GM12878 (cell line): Measurements from ENCODE around the gene PLEKHG4B. TPM values are rescaled to one million over a fixed set of nuclear protein-coding genes. Genes with fewer than 3 reads are reported as not detected.

ENCODE experiments used
- ATAC-seq: fragments of 200-7000 bp; cut with Tn5 transposase; 3 replicates; pipeline ENCODE4 v1.9.1; 2020; ENCODE audit warnings: mild to moderate bottlenecking, moderate library complexity
- BruUV-seq: library from RNA; stranded (reverse); fragments of 400-500 nt; replicated peaks from 2 replicates; lab custom pipeline; 2021; lab: Mats Ljungman, UMichigan
- CTCF ChIA-PET: fragments of 300-600 bp; sonication (Branson Sonifier 250); formaldehyde crosslinking; extraction: SDS; loops from one replicate; lab custom pipeline; 2021; ENCODE audit warnings: inconsistent platforms; lab: Yijun Ruan, JAX
- POLR2A ChIA-PET: fragments of 350-600 bp; formaldehyde crosslinking; extraction: SDS; loops from one replicate; lab custom pipeline; 2021; ENCODE audit warnings: inconsistent platforms; lab: Charles Lee
- RAD21 ChIA-PET: fragments of 300-600 bp; sonication (Branson Sonifier 250); formaldehyde crosslinking; loops from one replicate; lab custom pipeline; 2023; ENCODE audit warnings: antibody characterized with exemption; ENCODE audit not compliant: unreplicated experiment; lab: Charles Lee
- SMC1A ChIA-PET: fragments of 300-600 bp; sonication (Branson Sonifier 250); formaldehyde crosslinking; loops from one replicate; lab custom pipeline; 2023; ENCODE audit not compliant: unreplicated experiment, uncharacterized antibody; lab: Charles Lee
- DNase-seq: peaks from one replicate; pipeline ENCODE4 v3.0.0-alpha.2; 2011; ENCODE audit warnings: low read depth, low spot score
- FAIRE-seq: peaks from 3 replicates; lab custom pipeline; 2011; peaks lifted over from hg19 to GRCh38; lab: Jason Lieb, UNC
- H2AFZ ChIP-seq: 2 replicates; pipeline ENCODE4 v1.6.0; 2011; ENCODE audit warnings: low read depth, low read length, control low read depth; ENCODE audit not compliant: control insufficient read depth
- H3K27ac ChIP-seq: 2 replicates; pipeline ENCODE4 v1.5.1; 2011; ENCODE audit warnings: control low read depth; ENCODE audit not compliant: control insufficient read depth, insufficient read depth
- H3K27me3 ChIP-seq, 2 experiments: replicated peaks in 1 of 2; 2 replicates each; pipeline versions ENCODE4 v1.6.0 to v1.6.1; 2011; ENCODE audit warnings: low read length in 1 of 2; ENCODE audit not compliant: control insufficient read depth in 2 of 2, insufficient read depth in 2 of 2
- H3K36me3 ChIP-seq, 2 experiments: 2 replicates each; pipeline ENCODE4 v1.5.1; 2011; ENCODE audit warnings: low read length in 1 of 2; ENCODE audit not compliant: control insufficient read depth in 2 of 2, insufficient read depth in 2 of 2
- H3K4me1 ChIP-seq: 2 replicates; pipeline ENCODE4 v1.6.1; 2011; ENCODE audit warnings: mild to moderate bottlenecking, low read length, moderate library complexity, mixed read lengths; ENCODE audit not compliant: control insufficient read depth, insufficient read depth
- H3K4me2 ChIP-seq: 2 replicates; pipeline ENCODE4 v1.6.0; 2011; ENCODE audit warnings: control low read depth; ENCODE audit not compliant: control insufficient read depth, insufficient read depth
- H3K4me3 ChIP-seq: fragments of 200-600 bp; sonication (generic); 2 replicates; pipeline ENCODE4 v1.5.1; 2016
- H3K79me2 ChIP-seq: 2 replicates; pipeline ENCODE4 v1.6.0; 2011; ENCODE audit warnings: low read length; ENCODE audit not compliant: control insufficient read depth, insufficient read depth
- H3K9ac ChIP-seq: 2 replicates; pipeline ENCODE4 v1.8.0; 2011; ENCODE audit warnings: low read length, control low read depth, mixed read lengths; ENCODE audit not compliant: control insufficient read depth, insufficient read depth
- H3K9me3 ChIP-seq: replicated peaks from 3 replicates; pipeline ENCODE4 v1.5.1; 2011; ENCODE audit warnings: mild to moderate bottlenecking, low read length; ENCODE audit not compliant: control insufficient read depth, insufficient read depth
- H4K20me1 ChIP-seq: 2 replicates; pipeline ENCODE4 v1.6.0; 2011; ENCODE audit not compliant: control insufficient read depth, insufficient read depth
- BRCA1 ChIP-seq: IDR thresholded peaks from 2 replicates; pipeline ENCODE4 v1.6.1; 2011; ENCODE audit warnings: low read depth, low read length, improper control_type of control experiment
- CTCF ChIP-seq, 3 experiments: IDR thresholded peaks in 2 of 3; conservative IDR thresholded peaks in 1 of 3; 2 replicates each; pipeline ENCODE4 v1.5.1; 2011; ENCODE audit warnings: low read depth in 3 of 3, low read length in 3 of 3, mild to moderate bottlenecking in 3 of 3, control low read depth in 2 of 3, moderate library complexity in 2 of 3, inconsistent platforms in 1 of 3, mixed read lengths in 1 of 3; ENCODE audit not compliant: control insufficient read depth in 2 of 3, insufficient read depth in 1 of 3; ENCODE audit errors: extremely low read depth in 1 of 3
- FOXM1 ChIP-seq: IDR thresholded peaks from 2 replicates; pipeline ENCODE4 v1.6.1; 2012; ENCODE audit warnings: low read depth, mild to moderate bottlenecking, inconsistent platforms, low read length, moderate library complexity
- HCFC1 ChIP-seq: fragments of 150-350 bp; IDR thresholded peaks from 2 replicates; pipeline ENCODE4 v1.6.1; 2014; ENCODE audit warnings: low read length
- HDAC6 ChIP-seq: fragments of 200-600 bp; sonication (generic); IDR thresholded peaks from one replicate; pipeline ENCODE4 v1.8.0; 2017; ENCODE audit warnings: antibody characterized with exemption; ENCODE audit not compliant: unreplicated experiment
- HDGF ChIP-seq: fragments of 450-650 bp; IDR thresholded peaks from 2 replicates; pipeline ENCODE4 v1.6.1; 2016; ENCODE audit warnings: antibody characterized with exemption
- IKZF1 ChIP-seq: fragments of 450-650 bp; conservative IDR thresholded peaks from 2 replicates; pipeline ENCODE4 v1.6.1; 2017; ENCODE audit warnings: antibody characterized with exemption, mild to moderate bottlenecking
- MXI1 ChIP-seq: fragments of 150-350 bp; IDR thresholded peaks from 2 replicates; pipeline ENCODE4 v1.6.1; 2011; ENCODE audit warnings: low read depth, mild to moderate bottlenecking, inconsistent platforms, low read length, improper control_type of control experiment
- POLR2A ChIP-seq: IDR thresholded peaks from 2 replicates; pipeline ENCODE4 v1.6.1; 2011; ENCODE audit warnings: low read depth, mild to moderate bottlenecking, low read length
- POLR2AphosphoS5 ChIP-seq: IDR thresholded peaks from 2 replicates; pipeline ENCODE4 v1.6.1; 2011; ENCODE audit warnings: mild to moderate bottlenecking, low read length, inconsistent platforms
- POU2F2 ChIP-seq: IDR thresholded peaks from 3 replicates; pipeline ENCODE4 v1.6.1; 2011; ENCODE audit warnings: low read depth, mild to moderate bottlenecking, low read length, borderline replicate concordance
- RB1 ChIP-seq: fragments of 450-650 bp; formaldehyde crosslinking; IDR thresholded peaks from 2 replicates; pipeline ENCODE4 v1.6.1; 2017; ENCODE audit warnings: mild to moderate bottlenecking, borderline replicate concordance
- SPI1 ChIP-seq: IDR thresholded peaks from 2 replicates; pipeline ENCODE4 v1.6.1; 2011; ENCODE audit warnings: low read depth, mild to moderate bottlenecking, low read length, moderate library complexity, borderline replicate concordance; ENCODE audit not compliant: insufficient read depth
- SREBF1 ChIP-seq: IDR thresholded peaks from 2 replicates; pipeline ENCODE4 v1.6.1; 2012; ENCODE audit warnings: mild to moderate bottlenecking, low read length
- TBL1XR1 ChIP-seq: IDR thresholded peaks from 2 replicates; pipeline ENCODE4 v1.6.1; 2012; ENCODE audit warnings: low read depth, low read length, improper control_type of control experiment
- YY1 ChIP-seq: IDR thresholded peaks from 2 replicates; pipeline ENCODE4 v1.6.1; 2011; ENCODE audit warnings: low read depth, mild to moderate bottlenecking, low read length
- ZBED1 ChIP-seq: IDR thresholded peaks from 2 replicates; pipeline ENCODE4 v1.6.1; 2016; ENCODE audit warnings: borderline replicate concordance
- WGBS: methylation state at CpG from one replicate; pipeline ENCODE4 v1.1.6; 2016; ENCODE audit warnings: low lambda C conversion rate; ENCODE audit not compliant: insufficient replicate concordance, insufficient coverage; ENCODE audit errors: missing lambda C conversion rate; 5-methylcytosine and 5-hydroxymethylcytosine counted together
- in situ Hi-C: fragments of 300-500 bp; cut with MboI; formaldehyde crosslinking; loops from 9 replicates; pipeline ENCODE4 v1.14.3; 2018; ENCODE audit warnings: mixed read lengths
- intact Hi-C: fragments of 100-400 bp; cut with micrococcal nuclease; formaldehyde crosslinking; loops from one replicate; pipeline ENCODE4 v1.14.2; 2022; ENCODE audit not compliant: unreplicated experiment
- polyA plus RNA-seq, 11 experiments: library from polyadenylated mRNA; depleted of rRNA in 4 of 11; unstranded in 6 of 11; stranded (reverse) in 5 of 11; fragments of >200 nt; fragmentation: Nextera tagmentation in 4 of 11; fragmentation: Illumina TruSeq in 1 of 11; extraction: Ambion mirVana in 4 of 11; extraction: Trizol in 1 of 11; gene quantifications; 1 replicate in 1 of 11; 2 replicates in 10 of 11; pipeline versions ENCODE4 v1.2.1 to v1.2.3, GENCODE V29; 2011 to 2016; ENCODE audit warnings: inconsistent platforms in 2 of 11, missing spikeins in 2 of 11, low read depth in 1 of 11
- total RNA-seq, 4 experiments: library from RNA; depleted of rRNA in 3 of 4; stranded (reverse); fragments of >200 nt in 3 of 4; fragmentation: Illumina TruSeq in 1 of 4; extraction: Trizol in 1 of 4; gene quantifications; 2 replicates each; pipeline versions ENCODE4 v1.2.1 to v1.2.3, GENCODE V29; 2013 to 2021

PLEKHG4B gene
- total and polyA plus RNA-seq, 10 of the 15 experiments (the other 5 are each of a cell fraction or from before 2014, with no cell fraction given) = under 0.01 to 0.05 (median 0.01) TPM; not detected in 6

GRCh38 chr5:201672-202071 is 109.7 kb downstream of the PLEKHG4B start:
- BruUV-seq = no TSS peak
- TF ChIP-seq TBL1XR1 (no peak), YY1 (no peak), ZBED1 (no peak), BRCA1 (no peak), MXI1 (no peak), SPI1 (no peak), IKZF1 (no peak), HCFC1 (no peak), HDAC6 (no peak), CTCF (IDR thresholded peaks at IDR 0.05 in 2 of 3, conservative IDR thresholded peaks at IDR 0.05 in 1 of 3; ENCODE audit: control insufficient read depth in 2 of 3, extremely low read depth in 1 of 3, insufficient read depth in 1 of 3, low read depth in 3 of 3, low read length in 3 of 3) (no peak), SREBF1 (no peak), POU2F2 (no peak), POLR2AphosphoS5 (no peak), HDGF (no peak), POLR2A (no peak), FOXM1 (no peak), RB1 (no peak)
- no peak overlapping the region for H3K4me2 ChIP-seq
- in situ Hi-C loops = no loop called here
- ATAC-seq (no peak), DNase-seq (no peak), FAIRE-seq (no peak)
- no peak overlapping the region for H3K4me3 ChIP-seq
- H3K9me3 ChIP-seq = no peaks in the 10 kb centered on the region
- ChIA-PET CTCF (no interaction called here), POLR2A (no interaction called here), SMC1A (no interaction called here), RAD21 (no interaction called here)
- H3K4me1 ChIP-seq = no peaks in the 10 kb centered on the region
- intact Hi-C loops = no loop called here
- H2AFZ ChIP-seq = no peak overlapping the region
- peaks cover 6 to 8% of the 10 kb centered on the region in 2 experiments; a peak in 3 of 4 replicates for H3K36me3 ChIP-seq
- no peak overlapping the region for H3K27ac ChIP-seq
- H3K79me2 ChIP-seq = no peaks in the 10 kb centered on the region
- no peaks in the 10 kb centered on the region; the same call in 1 of the 2 replicates for H4K20me1 ChIP-seq
- no peaks in the 10 kb centered on the region for H3K27me3 ChIP-seq
- no peak overlapping the region for H3K9ac ChIP-seq
- 88% methylated on average over 8 of the region's 8 CpGs for WGBS
